Fibroblast of the aortic adventitia (primary cell): ENCODE measurements around the gene ALDH1A3. TPM values are rescaled to one million over a fixed set of nuclear protein-coding genes. Genes with fewer than 3 reads are reported as not detected.

Source experiments
- DNase-seq: peaks from one replicate; pipeline ENCODE4 v3.0.0-alpha.2; 2010; ENCODE audit warnings: low read depth
- H3K4me3 ChIP-seq: 2 replicates; pipeline ENCODE4 v1.5.1; 2011; ENCODE audit warnings: low read depth, mild to moderate bottlenecking, control low read depth, low read length, moderate library complexity
- total RNA-seq: library from RNA; depleted of rRNA; stranded (reverse); fragments of >200 nt; gene quantifications from 2 replicates; pipeline ENCODE4 v1.2.3, GENCODE V29; 2012; ENCODE audit warnings: low replicate concordance
- TF ChIP-seq, protein P1 (sequence below): IDR thresholded peaks from 2 replicates; pipeline ENCODE4 v1.5.1; 2011; ENCODE audit warnings: mild to moderate bottlenecking, low read length, control low read depth, inconsistent platforms; ENCODE audit not compliant: insufficient read depth

ALDH1A3 gene
- total RNA-seq, 1 donor: 189 TPM

- TF ChIP-seq, protein P1, sequence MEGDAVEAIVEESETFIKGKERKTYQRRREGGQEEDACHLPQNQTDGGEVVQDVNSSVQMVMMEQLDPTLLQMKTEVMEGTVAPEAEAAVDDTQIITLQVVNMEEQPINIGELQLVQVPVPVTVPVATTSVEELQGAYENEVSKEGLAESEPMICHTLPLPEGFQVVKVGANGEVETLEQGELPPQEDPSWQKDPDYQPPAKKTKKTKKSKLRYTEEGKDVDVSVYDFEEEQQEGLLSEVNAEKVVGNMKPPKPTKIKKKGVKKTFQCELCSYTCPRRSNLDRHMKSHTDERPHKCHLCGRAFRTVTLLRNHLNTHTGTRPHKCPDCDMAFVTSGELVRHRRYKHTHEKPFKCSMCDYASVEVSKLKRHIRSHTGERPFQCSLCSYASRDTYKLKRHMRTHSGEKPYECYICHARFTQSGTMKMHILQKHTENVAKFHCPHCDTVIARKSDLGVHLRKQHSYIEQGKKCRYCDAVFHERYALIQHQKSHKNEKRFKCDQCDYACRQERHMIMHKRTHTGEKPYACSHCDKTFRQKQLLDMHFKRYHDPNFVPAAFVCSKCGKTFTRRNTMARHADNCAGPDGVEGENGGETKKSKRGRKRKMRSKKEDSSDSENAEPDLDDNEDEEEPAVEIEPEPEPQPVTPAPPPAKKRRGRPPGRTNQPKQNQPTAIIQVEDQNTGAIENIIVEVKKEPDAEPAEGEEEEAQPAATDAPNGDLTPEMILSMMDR: no peak
- DNase-seq: no peak
- no peak overlapping the region for H3K4me3 ChIP-seq
Observed at GRCh38 chr15:100897221-100898151, 17.9 kb downstream of the ALDH1A3 start.

DNA sequence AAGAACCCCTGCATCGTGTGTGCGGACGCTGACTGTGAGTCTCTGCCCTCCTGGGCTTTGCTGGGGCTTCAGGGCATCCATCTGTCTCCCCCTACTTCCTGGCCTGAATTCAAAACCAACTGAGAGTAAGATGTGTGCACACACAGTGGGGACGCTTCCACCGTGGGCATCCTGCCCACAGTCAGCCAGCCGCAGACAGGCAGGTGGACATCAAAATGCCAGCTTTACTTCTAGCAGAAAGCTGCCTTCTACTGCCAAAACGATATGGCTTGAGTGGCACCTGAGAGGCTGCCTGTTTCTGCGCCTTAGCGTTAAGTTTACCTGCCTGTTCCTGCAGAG is 18.5 kb downstream of the ALDH1A3 start:
- TF ChIP-seq, protein P1: no peak
- H3K4me3 ChIP-seq: no peak overlapping the region
- no peak for DNase-seq

DNA sequence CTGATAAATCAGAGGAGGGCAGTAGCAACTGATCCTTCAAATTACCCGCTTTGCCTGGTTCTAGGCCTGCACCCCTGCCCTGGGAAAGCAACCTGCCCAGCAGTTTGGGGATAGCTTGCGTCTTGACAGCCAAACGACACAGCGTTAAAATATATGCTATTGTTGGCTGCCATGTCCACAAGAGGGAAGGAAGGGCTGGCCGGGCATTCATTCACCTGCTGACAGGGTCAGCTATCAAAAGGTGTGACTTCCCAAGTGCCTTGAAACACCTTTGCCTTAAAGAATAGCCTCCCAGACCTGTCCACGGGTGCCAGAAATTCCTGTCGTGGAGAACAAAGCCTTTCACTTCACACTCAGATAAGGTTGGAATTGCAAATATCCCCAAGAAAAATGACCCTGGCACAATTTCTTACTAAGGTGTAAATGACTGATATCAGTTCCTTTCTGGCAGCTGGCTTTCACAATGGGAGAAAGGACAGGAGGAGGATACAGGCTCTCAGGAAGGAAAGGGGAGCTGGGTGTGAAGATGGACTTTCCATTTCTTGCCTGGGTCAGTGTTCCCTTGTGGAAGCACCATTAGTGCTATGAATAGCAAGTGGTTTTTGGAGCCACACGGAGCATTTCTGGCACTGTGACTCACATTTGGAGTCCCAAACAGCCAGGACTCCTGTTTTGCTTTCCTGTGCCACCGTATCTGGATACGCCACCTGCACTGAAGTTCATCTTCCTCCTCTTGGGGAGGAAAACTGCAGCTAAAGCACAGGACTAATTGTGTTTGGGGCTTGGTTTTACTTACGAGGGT is 19.2 kb downstream of the ALDH1A3 start:
- DNase-seq: no peak
- H3K4me3 ChIP-seq: no peak overlapping the region
- TF ChIP-seq, protein P1: no peak

- TF ChIP-seq, protein P1: no peak
- no peak for DNase-seq
- H3K4me3 ChIP-seq: no peak overlapping the region
Observed at GRCh38 chr15:100899601-100900000, 20.0 kb downstream of the ALDH1A3 start.

GRCh38 chr15:100900136-100900794 is 20.6 kb downstream of the ALDH1A3 start:
- H3K4me3 ChIP-seq: no peak overlapping the region
- TF ChIP-seq, protein P1: no peak
- DNase-seq: no peak

GRCh38 chr15:100900795-100901169 is 21.2 kb downstream of the ALDH1A3 start:
- TF ChIP-seq, protein P1: no peak
- no peak overlapping the region for H3K4me3 ChIP-seq
- no peak for DNase-seq
